Left lung (tissue), 10 donors: ENCODE results near the gene CCR5. TPM values are rescaled to one million over a fixed set of nuclear protein-coding genes. Genes with fewer than 3 reads are reported as not detected.
A peak's percentile ranks its signal among the peaks of the same experiment; 100 is the strongest.

Source experiments
- ATAC-seq: fragments of 200-7000 bp; cut with Tn5 transposase; one replicate; pipeline ENCODE4 v1.9.1; 2020; ENCODE audit warnings: moderate library complexity
- DNase-seq, 4 donors: peaks; one replicate each; pipeline ENCODE4 v3.0.0-alpha.2; 2013 to 2020
- H3K27ac ChIP-seq, 2 donors: fragments of 200-600 bp; sonication (generic) in 1 of 2; one replicate each; pipeline versions ENCODE4 v1.5.0 to v1.8.0; 2020 to 2021
- H3K27me3 ChIP-seq, 2 donors: fragments of 200-600 bp; sonication (generic) in 1 of 2; one replicate each; pipeline versions ENCODE4 v1.5.0 to v1.8.0; 2020 to 2021
- H3K36me3 ChIP-seq, 2 donors: fragments of 200-600 bp; sonication (generic) in 1 of 2; one replicate each; pipeline versions ENCODE4 v1.5.0 to v1.8.0; 2020 to 2021
- H3K4me1 ChIP-seq, 2 donors: fragments of 200-600 bp; one replicate each; pipeline ENCODE4 v1.8.0; 2021
- H3K4me3 ChIP-seq, 2 donors: fragments of 200-600 bp; sonication (generic) in 1 of 2; one replicate each; pipeline versions ENCODE4 v1.5.0 to v1.8.0; 2020 to 2021; ENCODE audit warnings: mild to moderate bottlenecking in 1 of 2
- H3K9me3 ChIP-seq, 2 donors: fragments of 200-600 bp; sonication (generic) in 1 of 2; one replicate each; pipeline versions ENCODE4 v1.5.0 to v1.8.0; 2020 to 2021
- CTCF ChIP-seq, 2 donors: fragments of 200-600 bp; sonication (generic) in 1 of 2; IDR thresholded peaks; one replicate each; pipeline versions ENCODE4 v1.5.0 to v1.8.0; 2021; ENCODE audit warnings: antibody characterized with exemption in 2 of 2
- intact Hi-C, 2 donors: fragments of 100-400 bp; cut with DNase I; formaldehyde crosslinking; loops; one replicate each; pipeline versions ENCODE4 v1.11.2 to v1.14.2; 2022
- polyA plus RNA-seq, 6 donors: library from polyadenylated mRNA; unstranded; fragments of 120-200 nt; gene quantifications; one replicate each; pipeline ENCODE4 v1.2.1, GENCODE V29; 2013; ENCODE audit not compliant: insufficient read length in 6 of 6
- total RNA-seq, 2 donors: library from RNA; stranded (reverse); fragmentation: NEBNext Ultra II Directional; extraction: Animal tissue kit (Norgen Biotek cat#: 25700); gene quantifications; one replicate each; pipeline ENCODE4 v1.2.1, GENCODE V29; 2021
- donor health status: DM: no; HTN: yes; CAD: no.
- donor health status: DM: no; HTN: no; CAD: no.

Gene CCR5
- total and polyA plus RNA-seq, 8 donors = 0.33 to 13.8 (median 0.56) TPM

GRCh38 chr3:46353647-46354410 is 16.9 kb upstream of the CCR5 start, which contains the start of gene CCR2:
CCR2 (plus strand) TSS chr3:46354111; CDS start chr3:46357528, 3,417 bp downstream.
- TF ChIP-seq CTCF (IDR thresholded peaks at IDR 0.05) = no peak
- peak within 1 kb of the TSS in 1 of 2 donors; percentile 57 for H3K27ac ChIP-seq
- no peak for DNase-seq
- intact Hi-C loops = no loop called here
- no peaks in the 10 kb centered on the region for H3K36me3 ChIP-seq
- no peaks in the 10 kb centered on the region for H3K27me3 ChIP-seq
- no peak for ATAC-seq
- H3K4me1 ChIP-seq = peaks cover 4 to 25% of the 10 kb centered on the region in 2 donors
- H3K9me3 ChIP-seq = no peaks in the 10 kb centered on the region
- H3K4me3 ChIP-seq = peak within 1 kb of the TSS in 1 of 2 donors; percentile 19

- intact Hi-C loops = no loop called here
- DNase-seq = no peak
- peaks cover 4 to 30% of the 10 kb centered on the region in 2 donors for H3K4me1 ChIP-seq
- peak overlapping the region in 1 of 2 donors; percentile 57 for H3K27ac ChIP-seq
- no peak for ATAC-seq
- no peaks in the 10 kb centered on the region for H3K36me3 ChIP-seq
- H3K27me3 ChIP-seq = no peaks in the 10 kb centered on the region
- TF ChIP-seq CTCF (IDR thresholded peaks at IDR 0.05) = no peak
- H3K4me3 ChIP-seq = peak overlapping the region in 1 of 2 donors; percentile 19
- H3K9me3 ChIP-seq = no peaks in the 10 kb centered on the region
Measured at GRCh38 chr3:46354478-46354877, 16.3 kb upstream of the CCR5 start.

- peak overlapping the region in 1 of 2 donors; percentile 19 for H3K4me3 ChIP-seq
Measured at GRCh38 chr3:46354984-46355383, 15.8 kb upstream of the CCR5 start.

GRCh38 chr3:46356276-46356675 is 14.5 kb upstream of the CCR5 start:
- Histone ChIP-seq H3K36me3 (no peaks in the 10 kb centered on the region), H3K9me3 (no peaks in the 10 kb centered on the region), H3K27ac (peak overlapping the region in 1 of 2 donors; percentile 15), H3K4me1 (peaks cover 5 to 39% of the 10 kb centered on the region in 2 donors), H3K27me3 (no peaks in the 10 kb centered on the region), H3K4me3 (peak overlapping the region in 1 of 2 donors; percentile 19)
- ATAC-seq = no peak
- DNase-seq = no peak
- TF ChIP-seq CTCF (IDR thresholded peaks at IDR 0.05) = no peak
- intact Hi-C loops = no loop called here

More at GRCh38 chr3:46354984-46355383, 15.8 kb upstream of the CCR5 start:
- Histone ChIP-seq H3K9me3 (no peaks in the 10 kb centered on the region), H3K4me1 (peaks cover 8 to 32% of the 10 kb centered on the region in 2 donors), H3K36me3 (no peaks in the 10 kb centered on the region), H3K27ac (no peak overlapping the region), H3K27me3 (no peaks in the 10 kb centered on the region)
- intact Hi-C loops = no loop called here
- TF ChIP-seq CTCF (IDR thresholded peaks at IDR 0.05) = no peak
- no peak for ATAC-seq
- no peak for DNase-seq

- H3K27me3 ChIP-seq = no peaks in the 10 kb centered on the region
- no peak overlapping the region for H3K27ac ChIP-seq
- ATAC-seq (no peak), DNase-seq (no peak)
- H3K9me3 ChIP-seq = no peaks in the 10 kb centered on the region
- peaks cover 5 to 42% of the 10 kb centered on the region in 2 donors for H3K4me1 ChIP-seq
- intact Hi-C loops = no loop called here
- H3K4me3 ChIP-seq = peak overlapping the region in 1 of 2 donors; percentile 19
- H3K36me3 ChIP-seq = no peaks in the 10 kb centered on the region
- TF ChIP-seq CTCF (IDR thresholded peaks at IDR 0.05) = no peak
Measured at GRCh38 chr3:46356909-46357308, 13.8 kb upstream of the CCR5 start.
